ENCODE results near the gene MEIS3. TPM values are rescaled to one million over a fixed set of nuclear protein-coding genes. Genes with fewer than 3 reads are reported as not detected.

MEIS3 gene
- not detected for polyA plus RNA-seq

GRCh38 chr19:47419030-47419783 lies at the start of gene MEIS3:
TSS of gene MEIS3 (minus strand) at chr19:47419527. CDS start at chr19:47419081, 446 bp downstream.
- peak within 1 kb of the TSS in 1 of 4 donors; percentile 58 for H3K4me3 Mint-ChIP-seq
- peaks cover 64% of the 10 kb centered on the region for H3K27me3 Mint-ChIP-seq
- H3K27ac Mint-ChIP-seq: no peak within 1 kb of the TSS
- peaks cover 2% of the 10 kb centered on the region for H3K36me3 Mint-ChIP-seq
- no peaks in the 10 kb centered on the region for H3K9me3 Mint-ChIP-seq
- H3K4me1 Mint-ChIP-seq: peaks cover 6 to 22% (median 7%) of the 10 kb centered on the region in 3 donors

- Mint-ChIP-seq H3K4me3 (no peak overlapping the region), H3K36me3 (peaks cover 1% of the 10 kb centered on the region), H3K9me3 (no peaks in the 10 kb centered on the region), H3K4me1 (peaks cover 0 to 5% (median 2%) of the 10 kb centered on the region in 3 donors), H3K27me3 (peaks cover 56% of the 10 kb centered on the region), H3K27ac (no peak overlapping the region)
Measured at GRCh38 chr19:47467914-47468313, 48.6 kb upstream of the MEIS3 start.

DNA sequence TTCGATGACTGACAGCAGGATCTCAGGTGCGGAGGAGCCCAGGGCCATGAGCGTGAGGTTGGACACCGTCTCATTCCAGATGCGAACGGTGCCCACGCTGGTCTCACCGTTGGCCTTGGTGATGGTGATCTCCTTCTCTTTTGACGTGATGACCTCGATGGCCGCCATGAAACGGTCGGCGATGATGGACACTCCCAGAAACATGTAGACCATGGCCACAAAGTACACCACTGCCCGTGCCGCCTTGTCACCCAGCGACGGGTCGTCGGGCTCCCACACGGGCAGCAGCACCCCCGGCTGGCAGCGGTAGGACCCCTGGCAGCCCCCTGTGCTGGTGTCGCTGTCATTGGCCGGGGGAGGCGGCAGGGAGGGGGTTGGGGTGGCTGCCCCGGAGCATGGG lies 46.6 kb upstream of the MEIS3 start:
- Mint-ChIP-seq H3K27ac (no peak overlapping the region), H3K4me1 (peaks cover 0 to 4% (median under 1%) of the 10 kb centered on the region in 3 donors), H3K36me3 (peaks cover 3% of the 10 kb centered on the region), H3K27me3 (peaks cover 54% of the 10 kb centered on the region), H3K9me3 (no peaks in the 10 kb centered on the region), H3K4me3 (no peak overlapping the region)

- Mint-ChIP-seq H3K4me3 (no peak overlapping the region), H3K36me3 (peaks cover 3% of the 10 kb centered on the region), H3K27me3 (peaks cover 48% of the 10 kb centered on the region)
Measured at GRCh38 chr19:47464675-47465419, 45.5 kb upstream of the MEIS3 start.

GRCh38 chr19:47461876-47462275 lies 42.5 kb upstream of the MEIS3 start:
- no peaks in the 10 kb centered on the region for H3K9me3 Mint-ChIP-seq
- H3K27ac Mint-ChIP-seq: no peak overlapping the region
- H3K4me3 Mint-ChIP-seq: no peak overlapping the region
- peaks cover 27% of the 10 kb centered on the region for H3K27me3 Mint-ChIP-seq
- peaks cover 0 to 4% (median 0%) of the 10 kb centered on the region in 3 donors for H3K4me1 Mint-ChIP-seq
- H3K36me3 Mint-ChIP-seq: peaks cover 2% of the 10 kb centered on the region

More at GRCh38 chr19:47464675-47465419, 45.5 kb upstream of the MEIS3 start:
- no peaks in the 10 kb centered on the region for H3K9me3 Mint-ChIP-seq
- H3K27ac Mint-ChIP-seq: no peak overlapping the region
- peaks cover 0 to 4% (median 0%) of the 10 kb centered on the region in 3 donors for H3K4me1 Mint-ChIP-seq

DNA sequence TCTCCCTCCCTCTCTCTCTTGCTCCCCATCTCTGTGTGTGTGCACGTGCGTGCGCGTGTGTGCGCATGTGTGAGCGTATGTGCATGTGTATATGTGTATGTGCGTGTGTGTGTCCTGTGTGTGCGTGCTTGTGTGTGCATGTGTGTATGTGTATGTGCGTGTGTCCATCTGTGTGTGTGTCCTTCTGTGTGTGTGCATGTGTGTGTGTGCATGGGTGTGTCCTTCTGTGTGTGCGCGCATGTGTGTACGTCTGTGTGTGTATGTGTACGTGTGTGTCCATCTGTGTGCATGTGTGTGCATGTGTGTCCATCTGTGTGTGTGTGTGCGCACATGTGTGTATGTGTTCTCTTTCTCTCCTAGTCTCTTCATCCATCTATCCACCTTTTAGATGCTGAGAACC lies 40.1 kb upstream of the MEIS3 start:
- Mint-ChIP-seq H3K9me3 (peaks cover 5 to 9% (median 8%) of the 10 kb centered on the region in 3 donors), H3K4me1 (peaks cover 0 to 4% (median 0%) of the 10 kb centered on the region in 3 donors), H3K36me3 (peaks cover 2% of the 10 kb centered on the region), H3K4me3 (no peak overlapping the region), H3K27ac (no peak overlapping the region), H3K27me3 (peaks cover 30% of the 10 kb centered on the region)

DNA sequence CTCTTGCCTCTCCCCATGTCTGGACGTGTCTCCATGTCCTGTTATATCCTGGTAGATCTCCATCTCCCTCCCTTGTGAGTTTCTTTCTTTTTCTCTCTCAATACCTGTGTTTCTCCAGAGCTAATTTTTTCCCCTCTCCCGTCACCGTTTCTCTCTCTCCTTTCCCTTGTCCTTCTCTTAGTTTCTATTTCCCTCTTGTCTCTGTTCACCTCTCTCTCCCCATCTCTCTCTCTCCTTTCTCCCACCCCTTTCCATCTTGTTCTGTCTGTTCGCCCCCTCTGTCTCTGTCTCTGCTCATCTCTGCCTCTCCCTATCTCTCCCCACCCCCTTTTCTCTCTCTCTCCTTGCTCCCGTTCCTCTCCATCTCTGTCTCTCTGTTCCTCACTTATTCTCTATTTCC lies 39.3 kb upstream of the MEIS3 start:
- Mint-ChIP-seq H3K36me3 (peaks cover 2% of the 10 kb centered on the region), H3K4me1 (peaks cover 0 to 4% (median 0%) of the 10 kb centered on the region in 3 donors), H3K27ac (no peak overlapping the region), H3K27me3 (peaks cover 31% of the 10 kb centered on the region), H3K9me3 (peaks cover 5 to 9% (median 8%) of the 10 kb centered on the region in 3 donors), H3K4me3 (no peak overlapping the region)

- Mint-ChIP-seq H3K36me3 (no peaks in the 10 kb centered on the region), H3K9me3 (peaks cover 5 to 9% (median 8%) of the 10 kb centered on the region in 3 donors), H3K4me3 (no peak overlapping the region), H3K4me1 (peaks cover 0 to 3% (median 0%) of the 10 kb centered on the region in 3 donors), H3K27me3 (peaks cover 31% of the 10 kb centered on the region), H3K27ac (no peak overlapping the region)
Measured at GRCh38 chr19:47456721-47457474, 37.6 kb upstream of the MEIS3 start.

GRCh38 chr19:47450478-47450877 lies 31.2 kb upstream of the MEIS3 start:
- Mint-ChIP-seq H3K36me3 (no peaks in the 10 kb centered on the region), H3K4me1 (peaks cover 0 to 8% (median 4%) of the 10 kb centered on the region in 3 donors), H3K4me3 (no peak overlapping the region), H3K9me3 (peaks cover 5 to 8% (median 6%) of the 10 kb centered on the region in 3 donors), H3K27me3 (peaks cover 48% of the 10 kb centered on the region), H3K27ac (no peak overlapping the region)

DNA sequence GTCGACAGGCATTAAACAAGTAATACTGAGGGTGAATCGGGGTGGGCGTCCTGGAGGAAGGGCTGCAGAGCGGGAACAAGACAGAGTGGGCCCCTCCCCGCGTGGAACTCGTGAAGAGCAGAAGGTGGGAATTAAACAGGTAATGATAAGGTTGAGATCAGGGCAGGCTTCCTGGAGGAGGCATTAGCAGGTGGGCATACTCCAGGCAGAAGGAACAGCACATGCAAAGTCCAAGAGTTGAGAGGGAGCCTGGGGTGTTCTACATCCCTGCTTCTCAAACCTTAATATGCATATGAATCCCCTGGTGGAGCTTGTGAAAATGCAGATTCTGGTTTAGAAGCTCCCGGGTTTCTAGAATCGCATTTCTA lies 29.0 kb upstream of the MEIS3 start:
- peaks cover 6 to 14% (median 13%) of the 10 kb centered on the region in 3 donors for H3K4me1 Mint-ChIP-seq
- H3K27ac Mint-ChIP-seq: peak overlapping the region in 1 of 3 donors; percentile 58
- H3K36me3 Mint-ChIP-seq: no peaks in the 10 kb centered on the region
- H3K4me3 Mint-ChIP-seq: peak overlapping the region in 1 of 4 donors; percentile 55
- H3K27me3 Mint-ChIP-seq: peaks cover 55% of the 10 kb centered on the region
- peaks cover 2 to 6% (median 4%) of the 10 kb centered on the region in 3 donors for H3K9me3 Mint-ChIP-seq

DNA sequence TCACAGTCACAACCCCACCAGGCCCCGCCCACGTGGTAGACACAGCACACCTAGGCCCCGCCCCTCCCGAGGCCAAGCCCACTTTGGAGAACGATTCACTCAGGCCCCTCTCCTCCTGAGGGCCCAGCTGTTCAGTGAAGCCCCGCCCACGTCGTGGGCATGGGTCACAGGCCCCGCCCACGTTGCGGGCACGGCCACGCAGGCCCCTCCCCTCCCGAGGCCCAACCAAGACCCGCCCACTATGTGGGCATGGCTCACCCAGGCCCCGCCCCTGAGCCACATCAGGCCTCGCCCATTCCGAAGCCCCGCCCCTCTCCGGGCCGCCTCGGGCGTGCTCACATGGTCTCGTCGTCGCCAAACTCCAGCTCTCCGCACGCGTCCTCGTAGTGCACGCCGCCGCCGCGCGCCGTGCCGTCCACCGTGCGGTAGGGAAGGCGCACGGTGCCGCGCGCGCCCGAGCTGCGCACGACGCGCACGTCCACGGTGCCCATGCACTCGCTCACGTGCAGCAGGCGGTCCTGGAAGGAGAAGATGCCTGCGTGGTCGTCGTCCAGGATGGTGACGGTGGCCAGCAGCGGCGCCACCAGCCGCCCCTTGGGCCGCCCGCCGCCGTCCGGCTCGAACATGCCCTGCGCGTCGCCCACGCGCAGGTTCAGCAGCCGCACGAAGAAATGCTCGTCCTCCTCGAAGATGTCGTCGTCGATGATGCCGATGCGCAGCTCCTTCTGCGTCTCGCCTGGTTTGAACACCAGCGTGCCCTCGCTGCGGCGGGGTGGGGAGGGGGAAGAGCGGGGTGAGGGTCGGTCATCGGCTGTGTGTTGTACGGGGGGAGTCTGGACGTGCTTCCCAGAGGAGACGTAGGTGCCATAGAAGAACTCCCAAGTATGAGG lies 28.4 kb upstream of the MEIS3 start:
- peak overlapping the region in 1 of 3 donors; percentile 58 for H3K27ac Mint-ChIP-seq
- H3K36me3 Mint-ChIP-seq: no peaks in the 10 kb centered on the region
- H3K9me3 Mint-ChIP-seq: peaks cover 2 to 7% (median 4%) of the 10 kb centered on the region in 3 donors
- peaks cover 6 to 14% (median 13%) of the 10 kb centered on the region in 3 donors for H3K4me1 Mint-ChIP-seq
- H3K4me3 Mint-ChIP-seq: peak overlapping the region in 1 of 4 donors; percentile 55
- peaks cover 58% of the 10 kb centered on the region for H3K27me3 Mint-ChIP-seq

- H3K9me3 Mint-ChIP-seq: peaks cover 2 to 7% (median 4%) of the 10 kb centered on the region in 3 donors
- H3K27me3 Mint-ChIP-seq: peaks cover 58% of the 10 kb centered on the region
- peak overlapping the region in 1 of 3 donors; percentile 9 for H3K27ac Mint-ChIP-seq
- H3K4me3 Mint-ChIP-seq: peak overlapping the region in 2 of 4 donors; percentile 73 to 91
- H3K36me3 Mint-ChIP-seq: no peaks in the 10 kb centered on the region
- H3K4me1 Mint-ChIP-seq: peaks cover 6 to 14% (median 13%) of the 10 kb centered on the region in 3 donors
Measured at GRCh38 chr19:47446534-47447469, 27.5 kb upstream of the MEIS3 start.

GRCh38 chr19:47445937-47446402 lies 26.6 kb upstream of the MEIS3 start:
- Mint-ChIP-seq H3K4me3 (peak overlapping the region in 2 of 4 donors; percentile 2 to 91), H3K27ac (peak overlapping the region in 1 of 3 donors; percentile 89), H3K4me1 (peaks cover 6 to 14% (median 13%) of the 10 kb centered on the region in 3 donors), H3K27me3 (peaks cover 60% of the 10 kb centered on the region), H3K9me3 (peaks cover 2 to 7% (median 4%) of the 10 kb centered on the region in 3 donors), H3K36me3 (no peaks in the 10 kb centered on the region)
